Measurements from ENCODE around the gene DLX3.

DNA sequence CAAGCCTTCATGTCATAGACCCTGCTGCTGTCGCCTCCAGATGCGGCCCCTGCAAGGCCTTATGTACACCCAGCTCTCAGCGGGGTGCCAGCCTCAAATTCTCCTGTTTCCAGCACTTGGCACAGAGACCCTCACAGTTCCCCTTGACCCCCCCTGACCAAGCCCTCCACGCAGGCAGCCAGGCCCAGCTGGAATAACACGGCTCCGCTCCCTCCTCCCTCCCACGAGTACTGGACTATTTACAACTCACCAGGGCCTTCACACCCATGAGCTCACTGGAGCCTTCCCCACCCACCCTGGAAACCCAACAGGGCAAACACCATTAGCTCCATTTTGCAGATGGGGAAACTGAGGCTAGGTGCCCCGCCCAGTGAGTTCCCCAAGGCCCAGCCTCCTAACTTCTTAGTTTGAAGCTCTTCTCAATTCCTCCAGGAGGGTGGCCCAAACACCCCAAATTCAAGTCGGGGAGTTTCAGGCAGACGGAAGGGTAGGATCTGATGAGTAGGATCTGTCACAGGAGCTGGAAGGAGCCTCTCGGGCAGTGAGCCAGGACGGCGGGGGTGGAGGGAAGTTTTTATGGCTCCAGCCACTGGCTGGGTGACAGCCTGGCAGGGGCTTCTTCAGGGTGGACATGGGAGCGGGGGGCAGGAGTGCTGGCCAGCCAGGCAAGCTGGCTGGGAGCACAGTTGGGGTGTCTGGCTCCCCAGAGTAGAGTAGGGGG, 43.5 kb downstream of the DLX3 start:
- TF ChIP-seq, protein P1, sequence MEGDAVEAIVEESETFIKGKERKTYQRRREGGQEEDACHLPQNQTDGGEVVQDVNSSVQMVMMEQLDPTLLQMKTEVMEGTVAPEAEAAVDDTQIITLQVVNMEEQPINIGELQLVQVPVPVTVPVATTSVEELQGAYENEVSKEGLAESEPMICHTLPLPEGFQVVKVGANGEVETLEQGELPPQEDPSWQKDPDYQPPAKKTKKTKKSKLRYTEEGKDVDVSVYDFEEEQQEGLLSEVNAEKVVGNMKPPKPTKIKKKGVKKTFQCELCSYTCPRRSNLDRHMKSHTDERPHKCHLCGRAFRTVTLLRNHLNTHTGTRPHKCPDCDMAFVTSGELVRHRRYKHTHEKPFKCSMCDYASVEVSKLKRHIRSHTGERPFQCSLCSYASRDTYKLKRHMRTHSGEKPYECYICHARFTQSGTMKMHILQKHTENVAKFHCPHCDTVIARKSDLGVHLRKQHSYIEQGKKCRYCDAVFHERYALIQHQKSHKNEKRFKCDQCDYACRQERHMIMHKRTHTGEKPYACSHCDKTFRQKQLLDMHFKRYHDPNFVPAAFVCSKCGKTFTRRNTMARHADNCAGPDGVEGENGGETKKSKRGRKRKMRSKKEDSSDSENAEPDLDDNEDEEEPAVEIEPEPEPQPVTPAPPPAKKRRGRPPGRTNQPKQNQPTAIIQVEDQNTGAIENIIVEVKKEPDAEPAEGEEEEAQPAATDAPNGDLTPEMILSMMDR (IDR thresholded peaks at IDR 0.05): no peak
- no peak for TF ChIP-seq POLR2A (IDR thresholded peaks at IDR 0.05)

Data from thyroid gland (tissue), 4 donors.